Pancreas (tissue), 10 donors: ENCODE measurements around the gene APOH. TPM values are rescaled to one million over a fixed set of nuclear protein-coding genes. Genes with fewer than 3 reads are reported as not detected.

Source experiments
- ATAC-seq, 4 donors: fragments of 200-7000 bp; cut with Tn5 transposase; one replicate each; pipeline versions ENCODE4 v1.8.0 to v1.9.1; 2020; ENCODE audit warnings: mild to moderate bottlenecking in 4 of 4, moderate library complexity in 4 of 4
- DNase-seq, 6 donors: peaks; one replicate each; pipeline ENCODE4 v3.0.0-alpha.2; 2020
- FAIRE-seq: peaks from 2 replicates; lab custom pipeline; 2012; peaks lifted over from hg19 to GRCh38; lab: Jason Lieb, UNC
- H3K27ac ChIP-seq, 4 donors: fragments of 200-600 bp; sonication (generic); 1 replicate in 3 of 4; 2 replicates in 1 of 4; pipeline versions ENCODE4 v1.5.0 to v1.8.0; 2020
- H3K27me3 ChIP-seq, 4 donors: fragments of 200-600 bp; one replicate each; pipeline ENCODE4 v1.8.0; 2021
- H3K36me3 ChIP-seq, 3 donors: fragments of 200-600 bp; sonication (generic) in 1 of 3; one replicate each; pipeline versions ENCODE4 v1.5.0 to v1.8.0; 2020 to 2021
- H3K4me1 ChIP-seq, 3 donors: fragments of 200-600 bp; one replicate each; pipeline ENCODE4 v1.8.0; 2021
- H3K4me3 ChIP-seq, 4 donors: fragments of 200-600 bp; sonication (generic) in 2 of 4; one replicate each; pipeline versions ENCODE4 v1.5.0 to v1.8.0; 2020 to 2021
- H3K9me3 ChIP-seq, 4 donors: fragments of 200-600 bp; one replicate each; pipeline ENCODE4 v1.8.0; 2021
- CTCF ChIP-seq, 4 donors: fragments of 200-600 bp; sonication (generic) in 3 of 4; IDR thresholded peaks; one replicate each; pipeline versions ENCODE4 v1.5.0 to v1.8.0; 2021; ENCODE audit warnings: antibody characterized with exemption in 4 of 4
- WGBS, 2 donors: extraction: QIAGEN DNeasy Blood & Tissue Kit; methylation state at CpG; one replicate each; pipeline ENCODE4 v1.1.7; 2013; 5-methylcytosine and 5-hydroxymethylcytosine counted together
- intact Hi-C, 3 donors: fragments of 100-400 bp; cut with DNase I; formaldehyde crosslinking; loops; one replicate each; pipeline versions ENCODE4 v1.11.1 to v1.14.2; 2022
- polyA plus RNA-seq, 2 donors: library from polyadenylated mRNA; stranded (reverse); fragments of 200-250 nt; gene quantifications; one replicate each; pipeline ENCODE4 v1.2.3, GENCODE V29; 2013
- total RNA-seq, 6 donors: library from RNA; stranded (reverse); fragmentation: NEBNext Ultra II Directional in 4 of 6; extraction: Animal tissue kit (Norgen Biotek cat#: 25700) in 4 of 6; gene quantifications; one replicate each; pipeline versions ENCODE4 v1.2.1 to v1.2.4, GENCODE V29; 2021 to 2023
- donor health status: healthy with polysubstance abuse.
- donor health status: DM: no; HTN: no; CAD: no; lungs with moderate emphysema.
- donor health status: DM: no; HTN: no; CAD: no.
- donor health status: control.
- donor health status: control.
- donor health status: Bipolar disorder and iron deficiency.
- donor health status: DM: yes; HTN: yes; CAD: no.
- donor health status: DM: no; HTN: no; CAD: no.
- donor health status: DM: no; HTN: no; CAD: no.
- donor health status: DM: yes; HTN: yes; CAD: no.

The APOH gene
- total and polyA plus RNA-seq, 8 donors: 3.8 to 68.4 (median 8.2) TPM

GRCh38 chr17:66264696-66265095, 35.5 kb upstream of the APOH start:
- no peaks in the 10 kb centered on the region for H3K36me3 ChIP-seq
- DNase-seq (no peak), FAIRE-seq (no peak), ATAC-seq (no peak)
- H3K27me3 ChIP-seq: no peaks in the 10 kb centered on the region
- H3K9me3 ChIP-seq: no peaks in the 10 kb centered on the region
- no peak overlapping the region for H3K4me3 ChIP-seq
- H3K27ac ChIP-seq: no peak overlapping the region
- no peak for TF ChIP-seq CTCF (IDR thresholded peaks at IDR 0.05)
- 85 to 90% methylated on average over 5 of the region's 5 CpGs for WGBS, 2 donors
- H3K4me1 ChIP-seq: no peaks in the 10 kb centered on the region
- intact Hi-C loops: no loop called here

- no peak for DNase-seq
- 43 to 45% methylated on average over 2 of the region's 2 CpGs for WGBS, 2 donors
- FAIRE-seq: no peak
- no peak for TF ChIP-seq CTCF (IDR thresholded peaks at IDR 0.05)
- Histone ChIP-seq H3K36me3 (no peaks in the 10 kb centered on the region), H3K4me3 (no peak overlapping the region), H3K4me1 (no peaks in the 10 kb centered on the region), H3K27me3 (no peaks in the 10 kb centered on the region), H3K27ac (no peak overlapping the region), H3K9me3 (no peaks in the 10 kb centered on the region)
- no peak for ATAC-seq
- intact Hi-C loops: no loop called here
These were observed 33.6 kb upstream of the APOH start for GRCh38 chr17:66262767-66263166.

GRCh38 chr17:66260688-66261087, 31.5 kb upstream of the APOH start:
- H3K4me1 ChIP-seq: no peaks in the 10 kb centered on the region
- ATAC-seq: no peak
- no peak for DNase-seq
- no peaks in the 10 kb centered on the region for H3K9me3 ChIP-seq
- no peak for FAIRE-seq
- no peak overlapping the region for H3K4me3 ChIP-seq
- WGBS, 2 donors: 92 to 94% methylated on average over 1 of the region's 1 CpG
- intact Hi-C loops: no loop called here
- no peaks in the 10 kb centered on the region for H3K27me3 ChIP-seq
- TF ChIP-seq CTCF (IDR thresholded peaks at IDR 0.05): no peak
- H3K27ac ChIP-seq: no peak overlapping the region
- no peaks in the 10 kb centered on the region for H3K36me3 ChIP-seq

- no peak for ATAC-seq
- WGBS, 2 donors: 89 to 92% methylated on average over 6 of the region's 6 CpGs
These were observed 31.1 kb upstream of the APOH start for GRCh38 chr17:66260275-66260674.

More at GRCh38 chr17:66260275-66260674, 31.1 kb upstream of the APOH start:
- Histone ChIP-seq H3K4me3 (no peak overlapping the region), H3K4me1 (peaks cover 0 to 2% (median 0%) of the 10 kb centered on the region in 3 donors), H3K36me3 (no peaks in the 10 kb centered on the region), H3K27me3 (no peaks in the 10 kb centered on the region), H3K9me3 (no peaks in the 10 kb centered on the region), H3K27ac (no peak overlapping the region)
- no peak for TF ChIP-seq CTCF (IDR thresholded peaks at IDR 0.05)
- intact Hi-C loops: no loop called here
- DNase-seq: no peak
- FAIRE-seq: no peak
